HG03108 (cell line): ENCODE results near the gene DBI.
A peak's percentile ranks its signal among the peaks of the same experiment; 100 is the strongest.
"Not testable (repeated sequence)": the region's sequence is repeated elsewhere in the genome, so short reads cannot be mapped to it uniquely, and the experiment has no call there.

Experiments used
- ATAC-seq: cut with Tn5 transposase; IDR thresholded peaks from one replicate; pipeline ENCODE4 v1.9.1; 2021; ENCODE audit warnings: moderate library complexity; ENCODE audit not compliant: unreplicated experiment

Gene DBI

DNA sequence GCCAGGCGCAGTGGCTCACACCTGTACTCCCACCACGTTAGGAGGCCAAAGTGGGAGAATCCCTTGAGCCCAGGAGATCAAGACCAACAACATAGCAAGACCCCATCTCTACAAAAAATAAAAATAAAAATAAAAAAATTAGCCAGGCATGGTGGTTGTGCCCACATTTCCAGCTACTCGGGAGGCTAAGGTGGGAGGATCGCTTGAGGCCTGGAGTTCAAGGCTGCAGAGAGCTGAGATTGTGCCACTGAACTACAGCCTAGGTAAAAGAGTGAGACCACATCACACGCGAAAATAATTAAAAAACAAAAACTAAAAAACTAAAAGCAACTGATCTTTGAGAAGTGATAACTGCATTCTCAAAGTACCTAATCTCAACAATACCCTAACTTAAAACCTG, 2.0 kb upstream of the DBI start:
- ATAC-seq = no peak

DNA sequence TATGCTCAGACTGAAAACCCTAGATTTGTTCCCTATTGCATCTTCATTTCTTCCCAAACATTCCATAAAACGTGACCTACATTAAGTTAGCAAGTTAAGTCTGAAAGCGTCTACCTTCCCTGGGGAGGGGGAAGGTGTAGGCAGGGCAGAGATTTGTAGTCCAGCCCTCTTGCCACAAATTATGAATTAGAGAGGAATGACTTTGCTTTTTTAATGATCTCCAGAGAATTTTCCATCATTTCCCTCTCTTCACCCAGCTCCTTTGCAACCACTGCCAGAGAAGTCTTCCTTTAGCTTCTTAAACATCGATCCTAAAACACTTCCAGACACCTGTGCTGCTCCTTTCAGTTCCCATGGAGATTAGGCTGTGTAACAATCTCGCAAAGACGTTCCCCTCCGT, 1.3 kb upstream of the DBI start:
- no peak for ATAC-seq

DNA sequence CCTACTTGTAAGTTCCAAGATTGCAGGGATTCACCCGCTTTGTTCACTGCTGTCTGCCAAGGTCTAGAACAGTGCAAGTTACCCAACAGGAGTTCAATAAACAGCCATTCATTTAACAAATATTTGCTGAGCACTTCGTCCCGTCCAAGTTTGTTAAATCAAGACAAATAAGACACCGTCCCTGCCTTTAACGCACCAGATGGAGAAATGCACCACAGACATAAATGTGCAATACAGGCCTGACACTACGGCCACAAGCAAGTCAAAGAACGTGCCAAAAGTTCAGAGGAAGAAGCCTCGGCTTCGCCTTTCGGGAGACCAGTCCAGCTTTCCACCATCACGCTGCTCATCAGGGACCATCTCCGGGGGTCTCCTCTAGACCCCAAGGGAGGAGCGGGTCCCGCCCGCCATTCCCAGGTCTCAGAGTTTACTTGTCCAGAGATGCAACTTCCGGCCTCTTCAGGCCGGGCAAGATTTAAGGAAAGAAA, 572 bp upstream of the DBI start:
- ATAC-seq = peak; percentile 1

DNA sequence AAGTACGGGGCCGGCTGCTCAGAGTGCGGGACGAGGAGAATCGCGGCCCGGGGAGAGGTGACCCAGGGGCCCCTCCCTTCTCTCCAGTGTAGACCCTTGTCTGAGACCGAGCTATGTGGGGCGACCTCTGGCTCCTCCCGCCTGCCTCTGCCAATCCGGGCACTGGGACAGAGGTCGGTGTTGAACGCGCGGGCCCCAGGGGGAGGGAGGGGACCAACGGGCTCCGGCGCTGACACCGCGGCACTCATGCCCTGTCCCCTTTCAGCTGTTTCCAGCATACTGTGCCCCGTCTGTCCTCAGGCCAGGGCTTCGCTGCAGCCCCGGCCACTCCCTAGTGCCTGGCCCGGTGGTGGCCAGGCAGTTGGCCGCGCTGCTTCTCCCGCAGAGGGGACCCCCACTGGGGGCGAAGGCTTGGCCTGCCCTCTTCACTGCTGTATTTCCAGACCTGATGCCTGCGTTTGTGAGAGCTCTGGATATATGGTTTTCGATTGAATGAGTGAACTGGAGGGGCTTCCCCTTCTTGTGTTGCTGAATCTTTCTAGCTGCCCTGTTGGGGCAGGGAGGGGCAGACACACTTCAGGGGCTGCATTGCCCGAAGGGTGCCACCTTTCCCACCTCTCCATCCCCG, 809 bp downstream of the DBI start:
- ATAC-seq = peak; percentile 35

DNA sequence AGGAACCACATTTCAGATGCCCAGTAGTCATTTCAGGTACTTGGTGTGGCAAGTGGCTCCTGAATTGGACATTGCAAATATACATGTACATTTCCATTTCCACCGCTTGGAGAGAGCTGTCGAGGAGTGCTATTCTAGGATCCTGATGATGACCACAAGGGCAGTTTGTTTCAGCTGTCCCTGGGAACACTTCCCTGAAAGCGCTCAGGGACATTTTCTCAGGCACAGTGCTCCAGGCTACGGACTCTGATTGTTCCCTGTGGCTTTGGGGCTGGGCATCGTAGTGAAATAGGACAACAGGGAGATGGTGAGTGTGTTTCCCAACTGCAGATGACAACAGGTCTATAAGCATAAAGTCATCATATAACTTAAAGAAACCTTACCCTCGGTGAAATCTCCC, 3.1 kb downstream of the DBI start:
- no peak for ATAC-seq

DNA sequence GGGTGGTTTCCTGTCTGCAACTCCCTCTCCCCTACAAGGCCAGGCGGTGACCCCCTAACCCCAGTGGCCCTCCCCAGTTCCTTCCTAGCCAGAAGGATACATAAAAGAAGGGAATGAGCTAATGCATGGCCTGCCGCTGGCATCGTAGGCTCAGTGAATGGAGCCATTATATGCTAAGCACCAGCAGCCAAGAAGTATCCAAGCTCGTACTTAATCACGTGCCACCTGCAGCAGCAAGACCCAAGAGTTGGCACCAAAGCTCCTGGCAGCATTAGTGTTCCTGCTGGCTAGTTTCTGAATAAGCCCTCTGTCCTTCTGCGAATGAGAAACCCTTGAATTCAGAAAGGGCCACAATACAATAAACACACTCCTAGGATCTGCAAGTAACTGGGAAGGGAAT, 4.3 kb downstream of the DBI start:
- no peak for ATAC-seq

DNA sequence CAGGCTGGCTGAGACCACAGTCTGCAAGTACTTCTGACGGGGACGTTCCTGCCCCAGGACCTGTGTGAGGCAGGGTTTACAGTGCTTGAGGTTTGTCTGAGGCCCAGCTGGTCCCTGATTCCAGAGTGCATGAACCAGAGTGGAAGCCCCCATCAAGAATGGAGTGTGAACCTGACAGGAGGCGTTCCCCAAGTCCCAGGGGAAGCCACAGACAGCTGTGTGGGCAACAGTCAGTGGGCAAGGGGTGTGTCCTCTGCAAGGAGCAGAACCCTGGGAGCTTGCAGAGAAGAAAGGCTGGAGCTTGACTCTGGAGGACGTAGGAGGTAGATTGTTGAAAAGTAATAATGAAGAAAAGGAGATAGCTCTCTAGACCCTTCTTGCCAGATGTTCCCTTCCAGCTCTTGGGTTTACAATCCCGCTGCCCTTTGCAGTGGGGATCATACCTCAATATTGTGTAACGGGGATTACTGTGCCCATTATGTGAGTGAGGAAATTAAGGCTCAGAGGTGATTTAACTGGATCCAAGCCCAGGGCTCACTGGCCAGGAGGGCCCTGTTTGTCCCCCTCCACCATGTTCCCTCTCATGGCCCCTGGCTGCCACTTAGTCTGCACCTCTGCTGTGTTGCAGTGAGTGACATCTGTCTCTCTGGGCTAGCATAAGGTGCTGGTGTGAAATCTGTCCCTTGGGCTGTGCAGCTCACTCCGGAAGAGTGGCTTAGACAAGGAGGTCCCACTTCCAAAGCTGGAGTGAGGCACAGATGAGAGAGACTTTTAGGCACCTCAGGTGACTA, 6.2 kb downstream of the DBI start:
- no peak for ATAC-seq

DNA sequence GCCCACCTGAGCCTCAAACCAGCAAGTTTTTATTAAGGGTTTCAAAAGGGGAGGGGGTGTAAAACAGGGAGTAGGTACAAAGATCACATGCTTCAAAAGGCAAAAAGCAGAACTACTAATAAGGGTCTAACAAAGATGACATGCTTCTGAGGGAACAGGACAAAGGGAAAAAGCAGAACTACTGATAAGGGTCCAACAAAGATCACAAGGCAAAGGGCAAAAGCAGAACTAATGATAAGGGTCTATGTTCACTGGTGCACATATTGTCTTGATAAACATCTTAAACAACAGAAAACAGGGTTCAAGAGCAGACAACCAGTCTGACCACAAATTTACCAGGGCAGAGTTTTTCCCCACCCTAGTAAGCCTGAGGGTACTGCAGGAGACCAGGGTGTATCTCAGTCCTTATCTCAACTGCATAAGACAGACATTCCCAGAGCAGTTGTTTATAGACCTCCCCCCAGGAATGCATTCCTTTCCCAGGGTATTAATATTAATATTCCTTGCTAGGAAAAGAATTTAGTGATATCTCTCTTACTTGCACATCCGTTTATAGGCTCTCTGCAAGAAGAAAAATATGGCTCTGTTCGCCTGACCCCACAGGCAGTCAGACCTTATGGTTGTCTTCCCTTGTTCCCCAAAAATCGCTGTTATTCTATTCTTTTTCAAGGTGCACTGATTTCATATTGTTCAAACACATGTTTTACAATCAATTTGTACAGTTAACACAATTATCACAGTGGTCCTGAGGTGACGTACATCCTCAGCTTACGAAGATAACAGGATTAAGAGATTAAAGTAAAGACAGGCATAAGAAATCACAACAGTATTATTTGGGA, 7.3 kb downstream of the DBI start:
- ATAC-seq = not testable (repeated sequence)

DNA sequence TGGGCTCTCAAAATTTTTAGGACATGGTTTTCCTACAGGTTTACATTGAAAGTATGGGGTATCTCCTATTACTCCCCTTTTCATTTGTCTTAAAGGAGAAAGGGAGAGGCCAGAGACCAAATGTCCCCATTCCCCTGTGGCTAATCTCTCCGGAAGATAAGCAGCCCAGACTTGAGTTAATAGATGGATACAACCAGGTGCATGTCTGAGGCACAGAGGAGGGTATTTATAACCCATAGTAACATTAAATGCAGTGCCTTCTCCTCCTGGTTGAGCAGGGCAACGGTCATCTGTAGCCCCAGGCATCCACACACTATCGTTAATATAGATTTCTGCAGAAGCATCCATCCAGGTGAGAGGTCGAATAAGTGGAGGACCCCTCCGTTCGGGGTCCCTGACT, 9.6 kb downstream of the DBI start:
- not testable (repeated sequence) for ATAC-seq

DNA sequence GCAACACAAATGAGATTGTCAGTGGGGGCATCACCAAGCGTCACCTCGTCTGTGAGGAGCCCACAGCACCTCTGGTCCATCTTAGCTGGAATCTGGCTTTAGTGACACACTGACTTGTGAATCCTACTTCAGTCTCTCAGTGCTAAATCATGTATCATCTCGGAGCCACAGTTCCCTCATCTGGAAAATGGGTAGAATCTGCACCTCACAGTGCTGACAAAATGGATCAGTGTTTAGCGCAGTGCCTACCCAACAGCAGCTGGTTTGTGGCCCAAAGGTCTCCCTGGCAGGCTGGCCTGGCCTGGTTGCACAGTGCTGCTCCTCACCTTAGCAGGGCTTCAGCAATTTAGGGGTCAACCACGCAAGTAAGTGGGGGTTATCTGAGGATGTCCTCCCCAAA, 10.0 kb downstream of the DBI start:
- no peak for ATAC-seq

DNA sequence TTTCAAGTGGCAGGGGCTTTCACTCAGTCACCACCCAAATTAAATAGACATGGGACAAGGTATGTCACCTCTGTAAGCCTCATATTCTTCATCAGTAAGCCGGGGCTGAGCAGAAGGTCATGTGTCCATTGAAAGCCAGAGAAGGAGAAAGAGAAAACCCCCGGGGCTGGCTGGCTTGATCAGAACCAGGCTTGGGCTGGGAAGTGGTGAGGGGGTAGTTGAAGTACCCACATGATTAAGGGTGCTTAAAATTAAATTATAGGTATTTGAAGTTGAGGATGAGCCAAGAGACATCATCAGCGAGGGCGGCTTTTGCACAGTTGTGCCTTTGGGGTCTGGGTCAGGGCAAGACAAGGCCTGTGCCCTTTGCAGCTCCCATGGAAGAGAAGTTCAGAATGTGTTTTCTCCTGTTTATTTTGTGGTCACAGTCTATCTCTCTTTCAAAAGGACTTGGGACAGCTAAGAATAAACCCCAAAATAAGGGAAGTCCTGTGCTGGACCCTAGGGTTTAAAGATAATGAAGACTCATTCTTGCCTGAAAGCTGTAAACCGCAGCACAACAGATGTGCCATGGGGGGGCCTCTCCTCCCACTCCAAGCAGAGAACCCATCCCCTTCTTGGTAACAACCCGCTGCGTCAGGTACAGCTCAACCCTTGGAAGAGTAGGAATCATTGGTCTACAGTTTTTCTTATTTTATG, 10.7 kb downstream of the DBI start:
- ATAC-seq = no peak

DNA sequence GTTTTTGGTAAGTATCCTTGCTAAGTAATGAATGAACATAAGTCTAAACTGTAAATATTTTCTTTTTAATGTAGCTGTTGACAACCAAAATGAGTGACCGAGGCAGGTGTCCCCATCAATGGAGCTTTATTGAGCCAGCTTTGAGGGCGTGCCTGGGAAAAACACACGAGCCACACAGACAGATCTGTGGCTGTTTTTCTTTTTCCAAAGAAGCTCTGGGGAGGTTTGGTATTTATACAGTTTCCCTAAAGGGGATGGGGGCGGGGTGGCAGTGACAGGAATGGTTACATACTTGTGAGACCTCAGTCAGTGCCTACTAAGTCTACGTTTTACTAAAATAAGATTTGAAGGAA, 11.2 kb downstream of the DBI start:
- no peak for ATAC-seq

DNA sequence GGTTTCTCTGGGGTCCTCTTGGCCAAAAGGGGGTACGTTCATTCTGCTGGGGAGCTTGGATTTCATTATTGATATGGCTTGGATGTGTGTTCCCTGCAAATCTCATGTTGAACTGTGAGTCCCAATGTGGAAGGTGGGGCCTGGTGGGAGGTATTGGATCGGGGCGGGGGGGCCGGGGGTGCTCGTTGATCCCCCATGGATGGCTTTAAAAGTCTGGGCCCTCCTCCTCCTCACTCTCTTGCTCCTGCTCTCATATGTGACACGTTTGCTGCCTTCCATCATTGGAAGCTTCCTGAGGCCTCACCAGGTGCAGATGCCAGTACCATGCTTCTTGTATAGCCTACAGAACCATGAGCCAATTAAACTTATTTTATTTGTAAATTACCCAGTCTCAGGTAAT, 11.8 kb downstream of the DBI start:
- ATAC-seq = no peak

DNA sequence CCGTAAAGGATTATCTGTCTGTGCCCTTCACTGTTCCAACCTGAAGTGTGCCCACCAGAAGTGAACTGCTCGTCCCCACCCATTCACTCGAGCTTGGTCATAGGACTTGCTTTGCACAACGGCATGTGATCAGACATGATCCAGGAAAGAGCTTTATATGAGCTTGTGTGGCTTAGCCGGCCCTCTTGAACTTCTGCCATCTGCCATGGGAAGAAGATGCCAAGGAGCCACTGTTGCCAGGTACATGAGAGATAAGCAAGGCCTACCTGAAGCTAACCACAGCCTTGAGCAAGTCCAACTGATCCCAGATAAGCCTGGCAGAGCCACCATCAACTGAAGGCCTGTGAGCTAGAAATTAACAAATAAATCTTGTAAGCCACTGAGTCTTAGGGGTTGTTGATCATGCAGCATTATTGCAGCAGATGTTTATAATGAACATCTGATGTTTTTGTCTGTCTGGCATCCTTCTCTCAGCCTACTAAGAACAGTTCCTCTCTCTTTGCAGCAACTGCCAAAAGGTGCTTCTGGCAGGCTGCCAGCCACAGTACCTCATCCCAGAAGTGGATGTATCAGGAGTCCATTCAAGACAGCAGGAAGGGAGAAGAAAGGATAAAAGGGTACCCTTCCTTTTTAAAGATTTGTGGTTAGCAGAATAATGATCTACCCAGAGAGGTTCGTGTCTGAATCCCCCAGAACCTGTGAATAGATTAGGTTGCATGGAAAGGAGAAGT, 16.8 kb downstream of the DBI start:
- ATAC-seq = no peak

DNA sequence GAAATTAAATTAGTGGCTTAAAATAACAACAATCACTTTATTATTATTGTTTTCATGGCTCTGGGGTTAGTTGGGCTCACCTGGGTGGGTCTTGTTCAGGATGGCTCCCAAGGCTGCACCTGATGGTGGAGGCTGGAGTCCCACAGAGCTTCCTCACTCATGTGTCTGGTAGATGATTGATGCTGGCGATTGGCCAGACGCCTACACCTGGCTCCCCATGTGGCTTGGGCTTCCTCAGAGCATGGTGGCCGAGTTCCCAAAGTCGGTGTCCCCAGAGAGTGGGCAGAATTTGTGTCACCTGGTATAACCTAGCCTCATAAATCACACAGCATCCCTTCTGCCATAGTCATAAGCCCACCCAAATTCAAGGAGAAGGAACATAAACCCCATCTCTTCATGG, 18.2 kb downstream of the DBI start:
- ATAC-seq = no peak

DNA sequence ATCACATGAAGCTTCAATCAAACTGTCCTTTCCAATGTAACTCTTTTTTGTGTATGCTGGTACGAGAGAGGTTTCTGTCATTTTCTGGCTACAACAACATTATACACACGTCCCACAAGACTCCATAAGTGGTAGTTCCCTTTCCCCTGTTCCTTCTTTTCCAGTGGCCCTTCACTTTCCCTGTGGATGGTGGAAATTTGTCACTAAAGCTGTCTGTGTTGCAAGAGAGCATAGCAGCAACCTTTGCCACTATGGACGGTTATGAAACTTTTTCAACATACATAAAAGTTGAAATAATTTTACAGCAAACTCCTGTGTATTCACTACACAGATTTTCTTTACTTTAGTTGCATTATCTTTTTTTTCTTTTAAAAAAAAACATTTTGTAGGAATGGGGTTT, 18.7 kb downstream of the DBI start:
- ATAC-seq = no peak

DNA sequence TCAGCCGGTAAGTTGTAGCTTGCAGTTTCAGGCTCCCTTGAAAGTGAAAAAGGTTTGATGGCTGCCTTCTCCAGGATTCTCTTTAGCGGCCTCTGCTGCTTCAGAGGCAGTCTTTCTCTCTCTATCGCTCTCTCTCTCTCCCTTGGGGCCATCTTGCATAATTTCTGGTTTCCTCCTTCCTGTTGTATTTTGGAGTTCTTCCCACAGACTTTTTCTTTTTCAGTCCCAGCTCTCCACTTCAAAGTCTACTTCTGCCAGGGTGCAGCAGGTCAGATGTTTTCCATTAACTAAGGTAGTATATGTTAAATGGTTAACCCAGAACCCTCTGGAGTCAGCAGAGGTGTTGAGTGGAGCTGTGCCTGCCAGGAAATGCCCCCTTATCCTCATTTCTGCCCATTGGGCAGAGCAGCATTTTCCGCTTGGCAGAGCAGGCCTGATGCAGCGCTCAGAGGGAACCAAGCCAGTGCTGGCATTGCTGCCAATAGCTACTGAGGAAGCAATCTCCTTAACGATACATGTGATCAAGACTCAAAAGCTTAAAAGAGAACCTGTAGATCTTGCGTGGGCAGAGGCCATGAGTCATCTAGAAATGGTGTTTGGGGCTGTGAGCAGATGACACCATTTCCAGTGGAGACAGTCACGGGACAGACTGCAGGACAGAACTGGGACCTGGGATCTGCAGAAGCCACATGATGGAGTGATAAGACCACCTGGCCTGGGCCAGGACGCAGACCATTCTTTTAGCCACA, 20.8 kb downstream of the DBI start:
- peak; percentile 73 for ATAC-seq

DNA sequence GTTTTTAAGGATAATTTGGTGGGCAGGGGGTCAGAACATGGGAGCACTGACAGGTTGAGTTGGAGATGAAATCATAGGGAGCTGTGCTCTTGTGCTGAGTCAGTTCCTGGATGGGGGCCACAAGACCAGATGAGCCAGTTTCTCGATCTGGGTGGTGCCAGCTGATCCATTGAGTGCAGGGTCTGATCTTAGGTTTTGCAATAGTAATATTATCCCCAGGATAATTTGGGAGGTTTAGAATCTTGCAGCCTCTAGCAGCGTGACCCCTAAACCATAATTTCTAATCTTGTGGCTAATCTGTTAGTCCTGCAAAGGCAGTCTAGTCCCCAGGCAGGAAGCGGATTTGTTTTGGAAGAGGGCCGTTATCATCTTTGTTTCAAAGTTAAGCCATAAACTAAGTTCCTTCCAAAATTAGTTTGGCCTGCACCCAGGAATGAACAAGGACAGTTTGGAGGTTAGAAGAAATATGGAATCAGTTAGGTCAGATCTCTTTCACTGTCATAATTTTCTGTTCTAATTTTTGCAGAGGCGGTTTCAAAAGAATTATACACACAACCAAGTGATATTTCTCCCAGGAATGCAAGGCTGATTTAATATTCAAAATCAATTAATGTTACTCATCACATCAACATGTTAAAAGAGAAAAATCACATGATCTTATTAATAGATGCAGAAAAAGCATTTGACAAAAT, 23.0 kb downstream of the DBI start:
- ATAC-seq = no peak
